T-cell (primary cell): Measurements from ENCODE around the gene BLM. TPM values are rescaled to one million over a fixed set of nuclear protein-coding genes. Genes with fewer than 3 reads are reported as not detected.
A peak's percentile ranks its signal among the peaks of the same experiment; 100 is the strongest.
"Not testable (repeated sequence)": the region's sequence is repeated elsewhere in the genome, so short reads cannot be mapped to it uniquely, and the experiment has no call there.

Experiments used
- ATAC-seq, 4 experiments: fragments of 200-7000 bp in 3 of 4; fragments of 150-1000 bp in 1 of 4; cut with Tn5 transposase; replicated peaks in 1 of 4; 1 replicate in 3 of 4; 2 replicates in 1 of 4; pipeline ENCODE4 v1.10.0; 2021; ENCODE audit warnings: moderate library complexity in 3 of 4, mild to moderate bottlenecking in 2 of 4, moderate number of reproducible peaks in 1 of 4
- CTCF ChIA-PET, 2 donors: fragments of 300-600 bp; sonication (Branson Sonifier 250); formaldehyde crosslinking; loops; one replicate each; lab custom pipeline; 2022; ENCODE audit warnings: antibody characterized with exemption in 2 of 2; lab: Charles Lee
- POLR2A ChIA-PET, 2 donors: fragments of 300-600 bp; sonication (Branson Sonifier 250); formaldehyde crosslinking; loops; one replicate each; lab custom pipeline; 2022; ENCODE audit warnings: antibody characterized with exemption in 2 of 2; lab: Charles Lee
- DNase-seq, 35 experiments: peaks; one replicate each; pipeline versions ENCODE4 v3.0.0 to v3.0.0-alpha.2; 2013 to 2023
- H3K27ac ChIP-seq: one replicate; pipeline ENCODE4 v1.5.1; 2013; ENCODE audit warnings: low read length
- H3K27me3 ChIP-seq, 2 experiments: replicated peaks in 1 of 2; 1 replicate in 1 of 2; 2 replicates in 1 of 2; pipeline versions ENCODE4 v1.6.1 to v1.7.0; 2013; ENCODE audit warnings: low read length in 1 of 2, mixed read lengths in 1 of 2; ENCODE audit not compliant: control insufficient read depth in 2 of 2, insufficient read depth in 2 of 2; ENCODE audit errors: extremely low read depth in 1 of 2
- H3K36me3 ChIP-seq, 2 donors: 1 replicate in 1 of 2; 2 replicates in 1 of 2; pipeline versions ENCODE4 v1.6.1 to v1.7.0; 2013; ENCODE audit warnings: low read length in 1 of 2; ENCODE audit not compliant: control insufficient read depth in 2 of 2, insufficient read depth in 1 of 2; ENCODE audit errors: extremely low read depth in 1 of 2
- H3K4me1 ChIP-seq, 2 experiments: 1 replicate in 1 of 2; 2 replicates in 1 of 2; pipeline versions ENCODE4 v1.6.1 to v1.7.0; 2013; ENCODE audit warnings: low read length in 2 of 2, mixed read lengths in 1 of 2; ENCODE audit not compliant: insufficient read depth in 2 of 2, control insufficient read depth in 1 of 2; ENCODE audit errors: extremely low read depth in 1 of 2
- H3K4me3 ChIP-seq, 2 donors: 1 replicate in 1 of 2; 2 replicates in 1 of 2; pipeline versions ENCODE4 v1.5.1 to v1.7.0; 2013; ENCODE audit warnings: mild to moderate bottlenecking in 2 of 2, low read length in 1 of 2, moderate library complexity in 1 of 2; ENCODE audit not compliant: control insufficient read depth in 1 of 2; ENCODE audit errors: extremely low read depth in 1 of 2
- H3K9me3 ChIP-seq: 2 replicates; pipeline ENCODE4 v1.7.0; 2013
- H3K27ac Mint-ChIP-seq, 2 donors: one replicate each; pipeline ENCODE4 v1.8.0; 2020 to 2021; ENCODE audit warnings: mild to moderate bottlenecking in 2 of 2, mixed read lengths in 2 of 2
- H3K27me3 Mint-ChIP-seq, 2 donors: one replicate each; pipeline ENCODE4 v1.8.0; 2021 to 2022; ENCODE audit warnings: mixed read lengths in 2 of 2
- H3K36me3 Mint-ChIP-seq: one replicate; pipeline ENCODE4 v1.8.0; 2021; ENCODE audit warnings: mixed read lengths
- H3K4me1 Mint-ChIP-seq, 3 donors: one replicate each; pipeline ENCODE4 v1.8.0; 2020 to 2022; ENCODE audit warnings: mixed read lengths in 3 of 3, mild to moderate bottlenecking in 1 of 3
- H3K4me3 Mint-ChIP-seq, 3 donors: one replicate each; pipeline ENCODE4 v1.8.0; 2020 to 2022; ENCODE audit warnings: mild to moderate bottlenecking in 3 of 3, mixed read lengths in 3 of 3, moderate library complexity in 3 of 3
- H3K9me3 Mint-ChIP-seq, 3 donors: one replicate each; pipeline ENCODE4 v1.8.0; 2020 to 2022; ENCODE audit warnings: mixed read lengths in 3 of 3
- WGBS: methylation state at CpG from one replicate; pipeline ENCODE4 v1.1.5; 2013; ENCODE audit warnings: missing lambda C conversion rate; ENCODE audit not compliant: insufficient coverage; 5-methylcytosine and 5-hydroxymethylcytosine counted together
- total RNA-seq, 35 experiments: library from RNA in 6 of 35; stranded (reverse) in 6 of 35; fragments of 120-200 nt in 1 of 35; gene quantifications; one replicate each; pipeline versions ENCODE4 v1.2.1 to v1.2.4 and lab custom pipeline; 2013 to 2026

The BLM gene
- total RNA-seq, 5 donors from 2014 or later (not counting 1 experiment from before 2014, with no cell fraction given): 4.9 to 9.4 (median 6.2) TPM

DNA sequence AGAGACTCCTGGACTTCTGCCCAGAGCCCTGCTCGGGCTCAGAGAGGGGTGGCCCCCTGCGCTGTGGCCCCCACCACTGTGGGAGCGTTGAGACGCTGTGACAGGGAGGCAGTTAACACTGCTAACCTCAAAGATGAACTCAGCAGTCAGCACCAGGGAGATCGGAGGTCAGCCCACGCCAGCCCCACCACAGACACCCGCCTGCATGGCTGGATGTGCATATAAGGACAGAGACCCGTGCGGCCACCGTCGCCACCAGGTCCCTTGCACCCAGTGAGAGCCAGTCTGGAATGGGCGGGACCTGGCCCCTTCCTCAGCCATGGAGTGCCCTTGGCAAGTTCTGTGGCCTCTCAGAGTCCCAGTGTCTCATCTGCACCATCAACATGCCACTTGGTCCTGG, 102.7 kb downstream of the BLM start:
- CTCF ChIA-PET: no interaction called here
- peaks cover 12 to 27% (median 24%) of the 10 kb centered on the region in 3 donors for H3K4me1 Mint-ChIP-seq
- H3K4me3 Mint-ChIP-seq: no peak overlapping the region

DNA sequence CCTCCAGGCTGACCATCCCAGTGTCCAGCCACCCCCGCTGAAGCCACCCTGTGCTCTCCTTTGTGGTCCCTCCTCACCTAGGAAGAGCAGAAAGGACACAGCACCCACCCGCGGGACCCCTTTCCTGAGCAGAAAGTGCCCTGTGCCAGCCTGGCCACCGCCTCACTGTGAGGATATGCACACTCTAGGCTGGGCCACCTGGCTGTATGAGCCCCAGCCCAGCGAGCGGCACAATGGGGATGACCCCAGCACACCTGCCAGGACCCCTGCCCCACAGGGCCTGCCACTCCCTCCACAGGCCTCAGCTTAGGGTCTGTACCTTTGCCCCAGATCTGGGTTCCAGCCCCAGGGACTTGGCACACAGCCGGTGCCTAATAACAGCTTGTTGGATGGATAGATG, 103.3 kb downstream of the BLM start:
- DNase-seq (no peak), ATAC-seq (no peak)
- no peaks in the 10 kb centered on the region for H3K9me3 ChIP-seq
- H3K27me3 ChIP-seq: peaks cover 0 to 3% of the 10 kb centered on the region in 2 experiments
- no peak overlapping the region for H3K27ac ChIP-seq
- Mint-ChIP-seq H3K9me3 (no peaks in the 10 kb centered on the region), H3K27me3 (no peaks in the 10 kb centered on the region), H3K4me3 (no peak overlapping the region), H3K27ac (no peak overlapping the region), H3K36me3 (no peaks in the 10 kb centered on the region), H3K4me1 (peaks cover 12 to 21% (median 18%) of the 10 kb centered on the region in 3 donors)
- H3K4me1 ChIP-seq: peaks cover 2 to 34% of the 10 kb centered on the region in 2 experiments
- H3K36me3 ChIP-seq: no peaks in the 10 kb centered on the region
- H3K4me3 ChIP-seq: no peak overlapping the region
- WGBS: 91% methylated on average over 7 of the region's 7 CpGs
- ChIA-PET POLR2A (no interaction called here), CTCF (interaction anchor here in 1 of 2 donors (0.8 kb wide), 1 partner anchor 470 kb away, joined by 4 read pairs; no protein-coding TSS in a partner anchor)

More for the DNA sequence above, 102.7 kb downstream of the BLM start:
- peaks cover 0 to 3% of the 10 kb centered on the region in 2 experiments for H3K27me3 ChIP-seq
- no peak overlapping the region for H3K27ac Mint-ChIP-seq
- H3K36me3 ChIP-seq: no peaks in the 10 kb centered on the region
- no peak overlapping the region for H3K4me3 ChIP-seq
- ATAC-seq (no peak), DNase-seq (peak in 1 of 35 experiments; percentile 28)
- 49% methylated on average over 11 of the region's 12 CpGs for WGBS
- POLR2A ChIA-PET: no interaction called here
- no peaks in the 10 kb centered on the region for H3K27me3 Mint-ChIP-seq
- peaks cover 2 to 36% of the 10 kb centered on the region in 2 experiments for H3K4me1 ChIP-seq
- H3K9me3 Mint-ChIP-seq: no peaks in the 10 kb centered on the region
- no peaks in the 10 kb centered on the region for H3K9me3 ChIP-seq
- no peaks in the 10 kb centered on the region for H3K36me3 Mint-ChIP-seq
- H3K27ac ChIP-seq: no peak overlapping the region

DNA sequence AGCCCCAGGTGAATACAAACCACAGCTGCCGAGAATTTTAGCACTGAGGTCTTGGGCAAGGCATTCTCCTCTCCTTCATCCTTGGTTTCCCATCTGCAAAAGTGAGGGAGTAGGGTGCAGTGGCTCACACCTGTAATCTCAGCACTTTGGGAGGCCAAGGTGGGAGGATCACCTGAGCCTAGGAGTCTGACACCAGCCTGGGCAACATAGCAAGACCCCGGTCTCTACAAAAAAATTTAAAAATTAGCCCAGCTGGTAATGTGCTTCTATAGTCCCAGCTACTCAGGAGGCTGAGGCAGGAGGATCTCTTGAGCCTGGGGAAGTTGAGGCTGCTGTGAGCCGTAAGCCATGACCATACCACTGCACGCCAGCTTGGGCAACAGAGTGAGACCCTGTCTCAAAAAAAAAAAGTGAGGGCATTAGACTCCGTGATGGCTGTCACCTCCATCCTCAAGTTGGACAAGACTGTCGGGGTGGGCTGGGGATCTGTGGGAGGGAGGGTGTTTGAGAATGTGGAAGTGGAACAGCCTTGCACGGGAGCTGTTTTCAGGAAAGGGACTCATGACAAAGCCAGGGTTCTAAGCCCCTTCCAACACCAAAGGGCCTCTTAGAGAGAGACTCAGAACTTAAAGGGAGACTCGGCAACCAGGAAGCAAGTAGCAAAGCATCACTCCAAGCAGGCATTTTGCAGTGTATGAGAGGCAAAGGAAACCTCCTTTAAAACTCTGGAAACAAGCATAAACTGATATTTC, 105.2 kb downstream of the BLM start:
- Histone ChIP-seq H3K4me1 (peaks cover 2 to 15% of the 10 kb centered on the region in 2 experiments), H3K36me3 (no peaks in the 10 kb centered on the region), H3K4me3 (no peak overlapping the region), H3K9me3 (no peaks in the 10 kb centered on the region), H3K27ac (no peak overlapping the region), H3K27me3 (peaks cover 0 to 3% of the 10 kb centered on the region in 2 experiments)
- Mint-ChIP-seq H3K27ac (no peak overlapping the region), H3K9me3 (no peaks in the 10 kb centered on the region), H3K4me3 (no peak overlapping the region), H3K27me3 (no peaks in the 10 kb centered on the region), H3K4me1 (peaks cover 11 to 12% (median 12%) of the 10 kb centered on the region in 3 donors), H3K36me3 (no peaks in the 10 kb centered on the region)
- 96% methylated on average over 4 of the region's 8 CpGs for WGBS
- ChIA-PET POLR2A (interaction anchor here in 1 of 2 donors (0.6 kb wide), 1 partner anchor 306 kb away, joined by 5 read pairs; no protein-coding TSS in a partner anchor), CTCF (no interaction called here)
- no peak for ATAC-seq
- no peak for DNase-seq

DNA sequence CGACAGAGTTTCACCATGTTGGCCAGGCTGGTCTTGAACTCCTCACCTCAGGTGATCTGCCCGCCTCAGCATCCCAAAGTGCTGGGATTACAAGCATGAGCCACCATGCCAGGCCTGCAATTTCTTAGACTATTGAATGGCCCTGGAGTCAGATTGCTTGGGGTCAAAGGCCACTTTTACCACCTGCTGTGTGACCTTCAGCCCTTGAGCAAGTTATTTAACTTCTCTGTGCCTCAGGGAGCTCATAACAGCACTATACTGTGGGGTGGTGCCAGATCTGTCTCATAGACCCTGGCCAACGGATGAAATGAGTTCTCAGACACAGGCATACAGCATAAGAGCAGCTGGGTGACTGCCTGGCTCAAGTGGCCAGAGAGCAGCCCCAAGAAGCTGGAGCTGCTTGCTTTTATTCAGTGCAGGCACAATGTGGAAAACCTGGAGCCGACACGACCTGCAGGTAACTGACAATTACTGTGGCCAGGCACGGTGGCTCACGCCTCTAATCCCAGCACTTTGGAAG, 106.4 kb downstream of the BLM start:
- no peaks in the 10 kb centered on the region for H3K27me3 Mint-ChIP-seq
- ChIA-PET POLR2A (no interaction called here), CTCF (no interaction called here)
- Histone ChIP-seq H3K27me3 (peaks cover 0 to 3% of the 10 kb centered on the region in 2 experiments), H3K9me3 (no peaks in the 10 kb centered on the region), H3K4me1 (peaks cover 0 to 4% of the 10 kb centered on the region in 2 experiments), H3K27ac (no peak overlapping the region), H3K4me3 (no peak overlapping the region), H3K36me3 (no peaks in the 10 kb centered on the region)
- no peaks in the 10 kb centered on the region for H3K36me3 Mint-ChIP-seq
- H3K4me3 Mint-ChIP-seq: no peak overlapping the region
- DNase-seq (no peak), ATAC-seq (no peak)
- H3K9me3 Mint-ChIP-seq: no peaks in the 10 kb centered on the region
- H3K4me1 Mint-ChIP-seq: peaks cover 3 to 5% (median 4%) of the 10 kb centered on the region in 3 donors
- no peak overlapping the region for H3K27ac Mint-ChIP-seq
- 92% methylated on average over 7 of the region's 7 CpGs for WGBS

DNA sequence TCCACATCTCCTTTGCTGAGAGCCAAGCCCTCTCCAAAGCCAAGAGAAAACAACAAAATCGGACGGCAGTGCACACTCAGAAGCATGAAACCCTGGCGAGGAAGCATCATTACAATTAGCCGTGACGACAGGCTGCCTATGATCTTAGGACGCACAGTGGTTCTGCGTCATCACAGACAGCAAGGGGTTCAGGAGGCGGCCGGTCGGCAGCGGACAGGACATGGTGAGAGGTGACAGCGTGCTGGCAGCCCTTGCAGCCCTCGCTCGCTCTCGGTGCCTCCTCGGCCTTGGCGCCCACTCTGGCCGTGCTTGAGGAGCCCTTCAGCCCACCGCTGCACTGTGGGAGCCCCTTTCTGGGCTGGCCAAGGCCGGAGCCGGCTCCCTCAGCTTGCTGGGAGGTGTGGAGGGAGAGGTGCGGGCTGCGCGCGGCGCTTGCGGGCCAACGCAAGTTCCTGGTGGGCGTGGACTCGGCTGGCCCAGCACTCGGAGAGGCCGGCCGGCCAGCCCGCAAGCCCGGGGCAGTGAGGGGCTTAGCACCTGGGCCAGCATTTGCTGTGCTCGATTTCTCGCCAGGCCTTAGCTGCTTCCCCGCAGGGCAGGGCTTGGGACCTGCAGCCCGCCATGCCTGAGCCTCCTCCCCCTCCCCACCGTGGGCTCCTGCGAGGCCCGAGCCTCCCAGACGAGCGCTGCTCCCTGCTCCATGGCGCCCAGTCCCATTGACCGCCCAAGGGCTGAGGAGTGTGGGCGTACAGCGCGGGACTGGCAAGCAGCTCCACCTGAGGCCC, 108.2 kb downstream of the BLM start:
- H3K9me3 Mint-ChIP-seq, H3K27ac ChIP-seq, DNase-seq, H3K27ac Mint-ChIP-seq, H3K4me1 ChIP-seq, ATAC-seq, H3K4me3 Mint-ChIP-seq, H3K27me3 Mint-ChIP-seq, H3K9me3 ChIP-seq, H3K4me3 ChIP-seq, H3K27me3 ChIP-seq, H3K36me3 ChIP-seq, CTCF ChIA-PET, H3K36me3 Mint-ChIP-seq: not testable (repeated sequence)
- H3K4me1 Mint-ChIP-seq: peaks cover 11 to 12% (median 11%) of the 10 kb centered on the region in 3 donors
- POLR2A ChIA-PET: interaction anchor here in 1 of 2 donors (0.5 kb wide), 1 partner anchor 621 kb away, joined by 4 read pairs; no protein-coding TSS in a partner anchor
- WGBS: 90% methylated on average over 22 of the region's 49 CpGs

DNA sequence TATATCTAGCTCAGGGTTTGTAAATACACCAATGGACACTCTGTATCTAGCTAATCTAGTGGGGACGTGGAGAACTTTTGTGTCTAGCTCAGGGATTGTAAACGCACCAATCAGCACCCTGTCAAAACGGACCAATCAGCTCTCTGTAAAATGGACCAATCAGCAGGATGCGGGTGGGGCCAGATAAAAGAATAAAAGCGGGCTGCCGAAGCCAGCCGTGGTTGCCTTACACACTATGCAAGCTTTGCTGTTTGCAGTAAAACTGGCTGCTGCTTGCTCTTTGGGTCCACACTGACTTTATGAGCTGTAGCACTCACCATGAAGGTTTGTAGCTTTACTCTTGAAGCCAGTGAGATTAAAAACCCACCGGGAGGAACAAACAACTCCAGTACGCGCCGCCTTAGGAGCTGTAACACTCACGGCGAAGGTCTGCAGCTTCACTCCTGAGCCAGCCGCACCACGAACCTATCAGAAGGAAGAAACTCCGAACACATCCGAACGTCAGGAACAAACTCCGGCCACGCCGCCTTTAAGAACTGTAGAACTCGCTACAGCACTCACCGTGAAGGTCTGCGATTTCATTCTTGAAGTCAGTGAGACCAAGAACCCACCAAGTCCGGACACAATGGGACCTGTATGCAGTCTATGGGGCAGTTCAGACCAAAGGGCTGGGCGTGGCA, 109.2 kb downstream of the BLM start:
- H3K27me3 Mint-ChIP-seq, POLR2A ChIA-PET, DNase-seq, H3K27ac Mint-ChIP-seq, ATAC-seq, H3K36me3 ChIP-seq, H3K27me3 ChIP-seq, H3K9me3 ChIP-seq, H3K4me3 ChIP-seq, H3K4me3 Mint-ChIP-seq, H3K9me3 Mint-ChIP-seq, H3K27ac ChIP-seq, H3K36me3 Mint-ChIP-seq: not testable (repeated sequence)
- WGBS: 93% methylated on average over 23 of the region's 26 CpGs
- CTCF ChIA-PET: interaction anchor here in 1 of 2 donors (0.5 kb wide), 1 partner anchor 109 kb away, joined by 3 read pairs; no protein-coding TSS in a partner anchor
- peaks cover 10 to 16% of the 10 kb centered on the region in 2 experiments for H3K4me1 ChIP-seq
- H3K4me1 Mint-ChIP-seq: peaks cover 18 to 20% (median 19%) of the 10 kb centered on the region in 3 donors
